Common myeloid progenitor, CD34-positive (primary cell): ENCODE data around the gene NCEH1.

Source experiments
- CTCF ChIA-PET: fragments of 350-600 bp; sonication (Branson Sonifier 250); formaldehyde crosslinking; loops from one replicate; lab custom pipeline; 2021; ENCODE audit warnings: antibody characterized with exemption; lab: Charles Lee
- POLR2A ChIA-PET: fragments of 350-600 bp; sonication (Branson Sonifier 250); formaldehyde crosslinking; loops from one replicate; lab custom pipeline; 2021; ENCODE audit warnings: antibody characterized with exemption; lab: Charles Lee
- DNase-seq, 3 donors: peaks; one replicate each; pipeline versions ENCODE4 v3.0.0 to v3.0.0-alpha.2; 2013
- H3K27ac ChIP-seq, 2 experiments: 1 replicate in 1 of 2; 2 replicates in 1 of 2; pipeline ENCODE4 v1.7.0; 2013; ENCODE audit warnings: inconsistent platforms in 2 of 2, low read length in 2 of 2, mild to moderate bottlenecking in 2 of 2, low read depth in 1 of 2, moderate library complexity in 1 of 2; ENCODE audit not compliant: severe bottlenecking in 2 of 2, insufficient read depth in 1 of 2, poor library complexity in 1 of 2
- H3K27me3 ChIP-seq, 5 experiments: replicated peaks in 2 of 5; 1 replicate in 3 of 5; 2 replicates in 2 of 5; pipeline versions ENCODE4 v1.6.1 to v1.7.0; 2013; ENCODE audit warnings: low read length in 4 of 5, mild to moderate bottlenecking in 2 of 5, moderate library complexity in 2 of 5, inconsistent platforms in 1 of 5; ENCODE audit not compliant: insufficient read depth in 5 of 5, control insufficient read depth in 4 of 5
- H3K36me3 ChIP-seq, 4 experiments: 1 replicate in 2 of 4; 2 replicates in 2 of 4; pipeline versions ENCODE4 v1.6.1 to v1.7.0; 2013; ENCODE audit warnings: low read length in 3 of 4, control low read depth in 1 of 4, mild to moderate bottlenecking in 1 of 4; ENCODE audit not compliant: control insufficient read depth in 4 of 4, insufficient read depth in 4 of 4
- H3K4me1 ChIP-seq, 4 experiments: 1 replicate in 3 of 4; 2 replicates in 1 of 4; pipeline versions ENCODE4 v1.6.1 to v1.7.1; 2013; ENCODE audit warnings: low read length in 3 of 4, mild to moderate bottlenecking in 3 of 4, control low read depth in 1 of 4, inconsistent platforms in 1 of 4, moderate library complexity in 1 of 4; ENCODE audit not compliant: control insufficient read depth in 4 of 4, insufficient read depth in 4 of 4; ENCODE audit errors: control extremely low read depth in 1 of 4
- H3K4me3 ChIP-seq, 7 experiments: 1 replicate in 4 of 7; 2 replicates in 3 of 7; pipeline versions ENCODE4 v1.5.1 to v1.7.0; 2013; ENCODE audit warnings: mild to moderate bottlenecking in 7 of 7, low read length in 6 of 7, moderate library complexity in 6 of 7, inconsistent platforms in 2 of 7, low read depth in 2 of 7, control low read depth in 1 of 7; ENCODE audit not compliant: insufficient read depth in 4 of 7, control insufficient read depth in 1 of 7; ENCODE audit errors: extremely low read depth in 1 of 7
- H3K9me3 ChIP-seq, 5 experiments: 1 replicate in 4 of 5; 2 replicates in 1 of 5; pipeline versions ENCODE4 v1.6.1 to v1.7.1; 2013; ENCODE audit warnings: low read length in 4 of 5, mild to moderate bottlenecking in 2 of 5, inconsistent platforms in 1 of 5, low read depth in 1 of 5, moderate library complexity in 1 of 5; ENCODE audit not compliant: control insufficient read depth in 4 of 5, insufficient read depth in 2 of 5; ENCODE audit errors: control extremely low read depth in 1 of 5
- WGBS: methylation state at CpG from one replicate; pipeline ENCODE4 v1.1.5; 2013; ENCODE audit not compliant: insufficient coverage; 5-methylcytosine and 5-hydroxymethylcytosine counted together

NCEH1 gene

DNA sequence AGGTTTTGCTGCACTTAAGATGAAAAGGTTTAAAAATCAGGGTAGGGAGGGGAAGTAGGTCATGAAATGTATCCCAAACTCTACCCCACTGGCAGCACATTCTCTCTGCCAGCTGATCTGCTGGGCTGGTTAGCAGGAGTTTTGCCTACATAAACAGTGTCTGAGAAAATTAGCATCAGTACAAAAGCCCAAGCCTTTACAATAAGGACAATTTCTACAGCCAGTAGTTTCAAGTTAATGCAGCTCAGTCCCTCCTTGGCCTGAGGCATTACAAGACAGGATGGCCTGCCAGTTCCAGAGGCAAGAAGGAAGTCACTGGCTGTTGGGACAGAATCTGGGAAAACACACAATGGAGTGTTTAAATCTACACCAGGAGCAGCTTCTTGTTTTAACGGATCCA, 32.8 kb downstream of the NCEH1 start:
- Histone ChIP-seq H3K9me3 (no peaks in the 10 kb centered on the region), H3K4me1 (peaks cover 0 to 13% (median 6%) of the 10 kb centered on the region in 4 experiments), H3K4me3 (no peak overlapping the region), H3K27ac (no peak overlapping the region), H3K27me3 (no peaks in the 10 kb centered on the region), H3K36me3 (no peaks in the 10 kb centered on the region)
- ChIA-PET POLR2A (no interaction called here), CTCF (interaction anchor here (0.8 to 1.7 kb wide), 4 partner anchors 9 to 298 kb away, joined by 3 to 5 read pairs (median 4); no protein-coding TSS in a partner anchor)
- WGBS, result 100% methylated on average over 1 of the region's 1 CpG
- no peak for DNase-seq

DNA sequence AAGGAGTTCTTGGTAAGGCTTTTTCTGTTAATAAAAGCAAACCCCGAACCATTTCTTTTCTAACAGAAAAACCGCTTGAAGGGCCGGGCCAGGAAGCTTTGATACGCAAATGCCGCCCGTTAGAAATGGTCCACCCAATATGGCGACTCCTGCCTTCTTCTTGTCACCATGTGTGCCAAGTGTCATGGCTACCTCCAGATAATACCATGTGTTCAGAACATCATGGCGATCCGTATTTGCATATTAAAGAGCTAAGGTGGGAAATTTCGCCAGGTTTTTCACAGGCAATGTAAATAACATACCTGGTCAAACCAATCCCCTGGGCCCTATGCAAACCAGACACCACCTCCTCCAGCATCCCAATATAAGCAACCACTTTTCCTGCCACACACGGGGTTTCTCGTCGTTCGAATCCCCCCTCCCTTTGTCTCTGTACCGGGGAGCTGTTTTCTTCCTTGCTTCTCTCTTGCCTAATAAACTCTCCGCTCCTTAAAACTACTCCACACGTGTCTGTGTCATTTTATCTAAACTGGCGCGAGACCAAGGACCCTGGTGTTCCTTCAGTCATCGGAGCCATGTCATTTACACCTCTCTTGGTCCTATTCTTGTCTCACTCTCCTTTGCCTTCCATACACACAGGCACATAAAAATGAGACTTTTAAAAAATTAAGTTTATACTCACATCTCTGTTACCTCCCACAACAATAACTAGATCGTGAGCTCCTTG, 34.5 kb downstream of the NCEH1 start:
- Histone ChIP-seq H3K4me3 (no peak overlapping the region), H3K4me1 (peaks cover 0 to 13% (median 6%) of the 10 kb centered on the region in 4 experiments), H3K9me3 (no peaks in the 10 kb centered on the region), H3K27me3 (no peaks in the 10 kb centered on the region), H3K27ac (no peak overlapping the region), H3K36me3 (no peaks in the 10 kb centered on the region)
- DNase-seq, result no peak
- ChIA-PET POLR2A (no interaction called here), CTCF (interaction anchor here (1.0 to 1.7 kb wide), 11 partner anchors 9 to 344 kb away, joined by 3 to 9 read pairs (median 3); partner anchors contain the start of gene NCEH1)
- WGBS, result 99% methylated on average over 14 of the region's 21 CpGs

DNA sequence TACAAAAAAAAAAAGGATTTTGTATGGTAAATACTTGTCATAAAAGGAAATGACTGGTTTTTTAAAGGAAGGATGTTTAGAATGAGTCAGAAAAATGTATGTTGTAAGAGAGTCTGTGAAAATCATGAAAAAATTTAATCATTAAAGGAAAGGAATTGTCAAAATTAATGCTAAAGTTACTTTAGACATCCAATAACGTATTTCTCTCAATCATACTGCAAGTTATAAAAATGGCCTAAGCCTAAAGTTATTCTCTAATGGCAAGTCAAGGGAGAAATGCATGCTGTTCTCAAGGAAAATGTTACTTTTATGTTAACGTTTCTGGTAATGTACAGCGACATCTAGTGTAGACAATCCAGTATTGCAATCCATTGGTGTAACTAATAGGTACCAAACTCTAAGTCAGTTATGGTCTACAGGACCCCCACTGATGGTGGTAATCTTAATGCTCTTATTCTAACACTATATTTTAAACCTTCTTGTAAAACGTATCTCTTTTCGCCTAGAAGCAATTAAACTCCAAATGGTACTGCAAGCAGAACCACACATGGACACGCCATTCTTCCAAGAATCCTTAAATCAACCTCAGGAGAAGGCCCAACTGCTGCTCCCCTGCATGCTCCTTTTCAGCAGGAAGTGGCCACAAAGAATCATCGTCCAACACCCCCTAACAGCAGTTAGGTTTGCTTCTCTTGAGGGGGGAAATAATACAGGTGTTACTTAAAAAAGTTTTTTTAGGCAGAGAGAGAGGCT, 35.2 kb downstream of the NCEH1 start:
- WGBS, result 82% methylated on average over 3 of the region's 7 CpGs
- no peak overlapping the region for H3K27ac ChIP-seq
- H3K36me3 ChIP-seq, result no peaks in the 10 kb centered on the region
- peak; percentile 48 to 72 (median 69) for DNase-seq
- H3K4me3 ChIP-seq, result no peak overlapping the region
- H3K27me3 ChIP-seq, result no peaks in the 10 kb centered on the region
- POLR2A ChIA-PET, result no interaction called here
- no peaks in the 10 kb centered on the region for H3K9me3 ChIP-seq
- CTCF ChIA-PET, result interaction anchor here (1.1 to 1.6 kb wide), 7 partner anchors 8 to 83 kb away, joined by 3 to 9 read pairs (median 4); partner anchors contain the start of gene NCEH1
- H3K4me1 ChIP-seq, result peaks cover 0 to 13% (median 6%) of the 10 kb centered on the region in 4 experiments

DNA sequence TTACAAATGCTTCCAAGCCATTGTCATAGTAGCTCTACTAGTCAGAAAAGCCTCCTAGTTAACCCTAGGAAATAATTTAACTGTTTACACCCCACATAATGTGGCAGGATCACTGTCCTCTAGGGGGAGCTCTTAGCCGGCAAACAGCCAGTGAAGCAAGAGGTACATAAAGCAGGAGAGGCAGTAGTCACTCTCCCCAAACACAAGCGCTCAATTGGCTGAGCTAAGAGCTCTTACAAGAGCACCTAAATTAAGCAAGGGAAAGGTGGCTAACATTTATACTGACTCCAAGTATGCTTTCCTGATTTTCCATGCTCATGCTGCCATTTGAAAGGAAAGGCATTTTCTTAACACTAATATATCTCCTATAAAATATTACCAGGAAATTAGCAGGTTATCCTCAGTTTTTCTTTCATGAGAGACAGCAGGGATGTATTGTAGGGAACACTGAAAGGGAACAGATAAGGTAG, 37.6 kb downstream of the NCEH1 start:
- Histone ChIP-seq H3K27ac (no peak overlapping the region), H3K9me3 (no peaks in the 10 kb centered on the region), H3K4me1 (peaks cover 0 to 16% (median 7%) of the 10 kb centered on the region in 4 experiments), H3K4me3 (no peak overlapping the region), H3K36me3 (no peaks in the 10 kb centered on the region), H3K27me3 (no peaks in the 10 kb centered on the region)
- ChIA-PET POLR2A (no interaction called here), CTCF (interaction anchor here (0.6 to 3.5 kb wide), 27 partner anchors 9 to 788 kb away, joined by 3 to 20 read pairs (median 3); partner anchors contain the start of genes ECT2 and NCEH1)
- peak; percentile 58 to 83 (median 79) for DNase-seq
- 17% methylated on average over 1 of the region's 2 CpGs for WGBS

DNA sequence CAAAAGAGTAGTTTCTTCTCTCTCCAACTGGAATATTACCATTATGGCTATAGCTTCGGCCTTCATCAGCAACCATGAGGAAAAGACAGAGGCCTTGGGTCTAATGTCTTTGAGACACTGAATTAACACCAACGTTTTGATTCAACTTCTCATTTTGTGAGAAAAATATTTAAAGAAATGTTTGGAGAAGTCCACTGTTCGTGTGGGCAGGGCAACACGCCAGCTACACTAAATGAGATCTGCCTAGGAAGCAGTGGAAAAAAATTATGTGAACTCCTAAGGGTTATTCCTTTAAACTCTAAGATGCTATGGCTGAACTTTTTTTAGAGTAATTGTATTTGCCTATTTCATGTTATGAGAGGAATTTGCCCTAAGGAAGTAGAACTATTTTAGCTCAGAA, 41.8 kb downstream of the NCEH1 start:
- H3K4me1 ChIP-seq, result peaks cover 0 to 12% (median 4%) of the 10 kb centered on the region in 4 experiments
- no peaks in the 10 kb centered on the region for H3K27me3 ChIP-seq
- H3K36me3 ChIP-seq, result no peaks in the 10 kb centered on the region
- ChIA-PET CTCF (interaction anchor here (0.8 to 7.1 kb wide), 8 partner anchors 12 to 336 kb away, joined by 3 to 42 read pairs (median 3); no protein-coding TSS in a partner anchor), POLR2A (no interaction called here)
- no peak overlapping the region for H3K27ac ChIP-seq
- no peaks in the 10 kb centered on the region for H3K9me3 ChIP-seq
- no peak for DNase-seq
- WGBS, result 50% methylated on average over 2 of the region's 4 CpGs
- no peak overlapping the region for H3K4me3 ChIP-seq

DNA sequence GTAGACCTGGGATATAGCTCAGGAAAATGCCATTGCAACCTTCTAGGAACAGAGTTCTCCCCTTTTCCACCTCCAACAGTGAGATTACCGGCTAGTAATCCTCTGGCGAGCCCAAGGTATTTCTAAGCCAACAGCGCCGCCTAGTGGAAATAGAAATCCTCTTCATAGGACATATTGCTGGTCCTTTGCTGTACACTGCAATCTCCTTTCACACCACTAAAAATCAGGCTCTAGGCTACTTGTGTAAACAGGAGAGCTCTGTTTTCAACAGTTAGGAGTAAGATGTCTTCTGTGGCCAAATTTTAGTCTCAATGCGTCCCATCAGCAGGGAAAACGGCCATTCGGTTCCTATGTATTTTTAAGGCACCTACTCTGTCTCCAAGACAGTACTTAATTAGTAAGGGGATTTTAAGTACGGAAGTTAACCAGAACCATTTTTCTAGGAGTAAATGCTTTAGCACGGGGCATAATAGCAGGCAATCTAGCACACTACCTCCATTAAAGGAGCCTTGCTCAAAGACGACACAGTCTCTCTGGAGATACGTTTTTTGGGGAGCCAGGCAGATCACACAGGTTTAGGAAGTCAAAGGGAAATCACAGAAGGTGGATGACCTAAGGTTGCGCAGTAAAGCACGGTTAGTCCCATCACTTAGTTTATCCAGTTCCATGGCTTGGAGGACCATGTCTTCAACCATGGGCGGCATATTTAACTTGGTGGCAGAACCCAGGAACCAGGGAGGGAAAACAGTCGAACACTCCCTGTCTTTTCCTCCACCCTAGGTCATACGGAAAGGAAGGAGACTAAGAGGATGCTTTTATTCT, 43.8 kb downstream of the NCEH1 start:
- H3K27ac ChIP-seq, result no peak overlapping the region
- CTCF ChIA-PET, result interaction anchor here (0.8 to 7.1 kb wide), 17 partner anchors 9 to 1265 kb away, joined by 3 to 42 read pairs (median 4); no protein-coding TSS in a partner anchor
- peak; percentile 72 to 90 (median 88) for DNase-seq
- POLR2A ChIA-PET, result interaction anchor here (0.5 to 0.7 kb wide), 2 partner anchors 61 to 65 kb away, joined by 3 read pairs; no protein-coding TSS in a partner anchor
- peaks cover 0 to 5% (median 2%) of the 10 kb centered on the region in 4 experiments for H3K4me1 ChIP-seq
- H3K4me3 ChIP-seq, result no peak overlapping the region
- H3K9me3 ChIP-seq, result no peaks in the 10 kb centered on the region
- H3K27me3 ChIP-seq, result no peaks in the 10 kb centered on the region
- no peaks in the 10 kb centered on the region for H3K36me3 ChIP-seq
- 72% methylated on average over 16 of the region's 16 CpGs for WGBS
